SK-N-SH (cell line): Measurements from ENCODE around the gene GRP. TPM values are rescaled to one million over a fixed set of nuclear protein-coding genes. Genes with fewer than 3 reads are reported as not detected.
"Not testable (repeated sequence)": the region's sequence is repeated elsewhere in the genome, so short reads cannot be mapped to it uniquely, and the experiment has no call there.

Experiments used
- CTCF ChIA-PET: fragments of 300-600, 350-600 bp; formaldehyde crosslinking; extraction: SDS; loops from one replicate; lab custom pipeline; 2021; lab: Yijun Ruan, JAX
- POLR2A ChIA-PET: fragments of 350-600 bp; sonication (Branson Sonifier 250); formaldehyde crosslinking; extraction: SDS; loops from one replicate; lab custom pipeline; 2020; ENCODE audit warnings: antibody characterized with exemption, inconsistent platforms; lab: Yijun Ruan, JAX
- DNase-seq: peaks from one replicate; pipeline ENCODE4 v3.0.0; 2012
- H2AFZ ChIP-seq: fragments of 200-600 bp; sonication (generic); 2 replicates; pipeline ENCODE4 v1.8.1; 2016; ENCODE audit warnings: antibody characterized with exemption, mild to moderate bottlenecking, low read depth
- H3F3A ChIP-seq: fragments of 200-600 bp; sonication (generic); replicated peaks from 2 replicates; pipeline ENCODE3; 2016; ENCODE audit warnings: antibody characterized with exemption, mild to moderate bottlenecking; ENCODE audit not compliant: insufficient read depth
- H3K27ac ChIP-seq, 2 experiments: fragments of 200-500 bp in 1 of 2; fragments of 200-600 bp in 1 of 2; sonication (Bioruptor generic) in 1 of 2; sonication (generic), shearing (Covaris generic) in 1 of 2; 2 replicates each; pipeline versions ENCODE4 v1.5.1 to v1.6.1; 2014 to 2016; ENCODE audit warnings: low read depth in 2 of 2, inconsistent platforms in 1 of 2, low read length in 1 of 2, mild to moderate bottlenecking in 1 of 2, mixed read lengths in 1 of 2
- H3K27me3 ChIP-seq: fragments of 200-600 bp; sonication (generic), shearing (Covaris generic); 2 replicates; pipeline ENCODE4 v1.6.1; 2016; ENCODE audit warnings: mixed run types; ENCODE audit not compliant: insufficient read depth
- H3K36me3 ChIP-seq, 2 experiments: fragments of 200-500 bp in 1 of 2; fragments of 200-600 bp in 1 of 2; sonication (Bioruptor generic) in 1 of 2; sonication (generic) in 1 of 2; replicated peaks in 1 of 2; 2 replicates each; pipeline versions ENCODE3 to v1.5.1; 2014 to 2016; ENCODE audit warnings: low read length in 1 of 2, mild to moderate bottlenecking in 1 of 2; ENCODE audit not compliant: insufficient read depth in 2 of 2, control insufficient read depth in 1 of 2
- H3K4me1 ChIP-seq, 2 experiments: fragments of 200-500 bp in 1 of 2; fragments of 200-600 bp in 1 of 2; sonication (Bioruptor generic) in 1 of 2; sonication (generic), shearing (Covaris generic) in 1 of 2; 2 replicates each; pipeline versions ENCODE4 v1.5.1 to v1.6.1; 2014 to 2016; ENCODE audit warnings: low read depth in 1 of 2, low read length in 1 of 2, mixed run types in 1 of 2; ENCODE audit not compliant: insufficient read depth in 2 of 2, control insufficient read depth in 1 of 2
- H3K4me2 ChIP-seq: fragments of 200-600 bp; sonication (generic), shearing (Covaris generic); 2 replicates; pipeline ENCODE4 v1.6.1; 2017; ENCODE audit warnings: mixed run types
- H3K4me3 ChIP-seq, 2 experiments: fragments of 200-500 bp in 1 of 2; fragments of 200-600 bp in 1 of 2; sonication (Bioruptor generic) in 1 of 2; sonication (generic), shearing (Covaris generic) in 1 of 2; 2 replicates each; pipeline versions ENCODE4 v1.5.1 to v1.8.1; 2014 to 2016; ENCODE audit warnings: low read depth in 2 of 2, inconsistent platforms in 1 of 2, low read length in 1 of 2, mild to moderate bottlenecking in 1 of 2, mixed read lengths in 1 of 2, moderate library complexity in 1 of 2
- H3K79me2 ChIP-seq: fragments of 200-600 bp; sonication (generic); 2 replicates; pipeline ENCODE4 v1.8.1; 2017; ENCODE audit warnings: mild to moderate bottlenecking; ENCODE audit not compliant: insufficient read depth
- H3K9ac ChIP-seq: fragments of 200-600 bp; sonication (generic); 2 replicates; pipeline ENCODE4 v1.6.1; 2017; ENCODE audit warnings: mixed run types
- H3K9me2 ChIP-seq: fragments of 200-600 bp; sonication (generic); 2 replicates; pipeline ENCODE4 v1.6.1; 2017; ENCODE audit warnings: mixed run types
- H3K9me3 ChIP-seq: fragments of 200-600 bp; sonication (generic); 2 replicates; pipeline ENCODE4 v1.6.1; 2017; ENCODE audit warnings: mixed run types, mild to moderate bottlenecking, moderate library complexity
- H4K20me1 ChIP-seq: fragments of 200-600 bp; sonication (generic); 2 replicates; pipeline ENCODE4 v1.6.1; 2017; ENCODE audit warnings: mild to moderate bottlenecking, mixed run types; ENCODE audit not compliant: insufficient read depth
- ELF1 ChIP-seq: IDR thresholded peaks from 2 replicates; pipeline ENCODE4 v1.4.0; 2012
- EP300 ChIP-seq, 2 experiments: IDR thresholded peaks; 2 replicates each; pipeline versions ENCODE4 v1.4.0 to v1.6.1; 2012; ENCODE audit warnings: borderline replicate concordance in 1 of 2, low read depth in 1 of 2, low read length in 1 of 2
- FOXJ3 ChIP-seq: sonication (generic); formaldehyde crosslinking; IDR thresholded peaks from 2 replicates; pipeline ENCODE4 v1.5.1; 2020; ENCODE audit warnings: mild to moderate bottlenecking, missing genetic modification reagents
- FOXM1 ChIP-seq: IDR thresholded peaks from 2 replicates; pipeline ENCODE4 v1.4.0; 2012; ENCODE audit warnings: low read depth, mild to moderate bottlenecking
- GABPA ChIP-seq: IDR thresholded peaks from 2 replicates; pipeline ENCODE4 v1.4.0; 2012; ENCODE audit warnings: low read depth, mild to moderate bottlenecking
- IRF3 ChIP-seq: fragments of 150-350 bp; IDR thresholded peaks from 2 replicates; pipeline ENCODE4 v1.6.1; 2016; ENCODE audit warnings: mild to moderate bottlenecking, low read depth, low read length
- MEF2A ChIP-seq: IDR thresholded peaks from 2 replicates; pipeline ENCODE4 v1.4.0; 2012; ENCODE audit warnings: low read depth, borderline replicate concordance
- MXI1 ChIP-seq: IDR thresholded peaks from 2 replicates; pipeline ENCODE4 v1.6.1; 2012; ENCODE audit warnings: mild to moderate bottlenecking, low read depth, low read length, improper control_type of control experiment
- RCOR1 ChIP-seq: fragments of 150-350 bp; IDR thresholded peaks from 2 replicates; pipeline ENCODE4 v1.6.1; 2017; ENCODE audit warnings: antibody characterized with exemption, low read length
- RXRA ChIP-seq: IDR thresholded peaks from 2 replicates; pipeline ENCODE4 v1.4.0; 2012; ENCODE audit warnings: low read depth, mild to moderate bottlenecking, borderline replicate concordance
- SIN3A ChIP-seq: IDR thresholded peaks from 2 replicates; pipeline ENCODE4 v1.6.1; 2012; ENCODE audit warnings: low read depth, mild to moderate bottlenecking, low read length, moderate library complexity, borderline replicate concordance
- TAF1 ChIP-seq: IDR thresholded peaks from 2 replicates; pipeline ENCODE4 v1.6.1; 2012; ENCODE audit warnings: low read depth, mild to moderate bottlenecking, low read length, moderate library complexity, borderline replicate concordance
- USF1 ChIP-seq: IDR thresholded peaks from 2 replicates; pipeline ENCODE4 v1.4.0; 2012; ENCODE audit warnings: low read depth, borderline replicate concordance
- USF2 ChIP-seq: fragments of 150-350 bp; IDR thresholded peaks from 2 replicates; pipeline ENCODE4 v1.6.1; 2017; ENCODE audit warnings: antibody characterized with exemption, low read length, low read depth, borderline replicate concordance
- WGBS: methylation state at CpG from one replicate; pipeline ENCODE4 v1.1.6; 2017; ENCODE audit warnings: low lambda C conversion rate; 5-methylcytosine and 5-hydroxymethylcytosine counted together
- polyA plus RNA-seq, 3 experiments: library from polyadenylated mRNA; depleted of rRNA; stranded (reverse); fragments of >200 nt; gene quantifications; 2 replicates each; pipeline ENCODE4 v1.2.3, GENCODE V29; 2012

GRP gene
- polyA plus RNA-seq, 1 of the 3 experiments (the other 2 are of a cell fraction), result 2.8 TPM

- H3K9me3 ChIP-seq, H3K4me3 ChIP-seq, H3K27ac ChIP-seq, POLR2A ChIA-PET, H4K20me1 ChIP-seq, H3K9ac ChIP-seq, H3K9me2 ChIP-seq, DNase-seq, H3K36me3 ChIP-seq, H3K4me2 ChIP-seq, H3K79me2 ChIP-seq, H3K4me1 ChIP-seq, H2AFZ ChIP-seq, H3F3A ChIP-seq: not testable (repeated sequence)
- CTCF ChIA-PET, result interaction anchor here (8.4 kb wide), 1 partner anchor 13 kb away, joined by 92 read pairs; no protein-coding TSS in a partner anchor
- H3K27me3 ChIP-seq, result peaks cover 49% of the 10 kb centered on the region
- 31% methylated on average over 2 of the region's 2 CpGs for WGBS
These were observed 42.3 kb downstream of the GRP start for GRCh38 chr18:59262243-59262642.

- DNase-seq, result no peak
- Histone ChIP-seq H3K9me3 (no peaks in the 10 kb centered on the region), H3K4me3 (no peak overlapping the region), H3K36me3 (no peaks in the 10 kb centered on the region), H4K20me1 (no peaks in the 10 kb centered on the region), H2AFZ (no peak overlapping the region), H3K4me2 (no peak overlapping the region), H3K79me2 (no peaks in the 10 kb centered on the region), H3K27me3 (peaks cover 64% of the 10 kb centered on the region), H3K9me2 (no peaks in the 10 kb centered on the region), H3K9ac (no peak overlapping the region), H3F3A (peaks cover 3% of the 10 kb centered on the region), H3K4me1 (peaks cover 2 to 3% of the 10 kb centered on the region in 2 experiments; a peak in 2 of 4 replicates), H3K27ac (no peak overlapping the region)
- TF ChIP-seq MXI1, result no peak
- no peak for TF ChIP-seq GABPA
- TF ChIP-seq USF2, result no peak
- TF ChIP-seq RXRA, result no peak
- TF ChIP-seq SIN3A, result no peak
- no peak for TF ChIP-seq FOXM1
- no peak for TF ChIP-seq FOXJ3 (CRISPR knock-in tag)
- TF ChIP-seq ELF1, result no peak
- TF ChIP-seq RCOR1, result no peak
- TF ChIP-seq USF1, result no peak
- no peak for TF ChIP-seq TAF1
- TF ChIP-seq MEF2A, result no peak
- TF ChIP-seq EP300 (IDR thresholded peaks at IDR 0.05; ENCODE audit: borderline replicate concordance in 1 of 2, low read depth in 1 of 2, low read length in 1 of 2), result no peak
- no peak for TF ChIP-seq IRF3
- CTCF ChIA-PET, result interaction anchor here (1.0 to 8.4 kb wide), 6 partner anchors 10 to 160 kb away, joined by 3 to 92 read pairs (median 5); partner anchors contain the start of gene RAX
- 12% methylated on average over 8 of the region's 16 CpGs for WGBS
- POLR2A ChIA-PET, result no interaction called here
These were observed 43.7 kb downstream of the GRP start for GRCh38 chr18:59263661-59264060.
